ENCODE results near the gene ATP2A1.

GRCh38 chr16:28918698-28919097, 40.4 kb downstream of the ATP2A1 start:
- TF ChIP-seq, protein P1, sequence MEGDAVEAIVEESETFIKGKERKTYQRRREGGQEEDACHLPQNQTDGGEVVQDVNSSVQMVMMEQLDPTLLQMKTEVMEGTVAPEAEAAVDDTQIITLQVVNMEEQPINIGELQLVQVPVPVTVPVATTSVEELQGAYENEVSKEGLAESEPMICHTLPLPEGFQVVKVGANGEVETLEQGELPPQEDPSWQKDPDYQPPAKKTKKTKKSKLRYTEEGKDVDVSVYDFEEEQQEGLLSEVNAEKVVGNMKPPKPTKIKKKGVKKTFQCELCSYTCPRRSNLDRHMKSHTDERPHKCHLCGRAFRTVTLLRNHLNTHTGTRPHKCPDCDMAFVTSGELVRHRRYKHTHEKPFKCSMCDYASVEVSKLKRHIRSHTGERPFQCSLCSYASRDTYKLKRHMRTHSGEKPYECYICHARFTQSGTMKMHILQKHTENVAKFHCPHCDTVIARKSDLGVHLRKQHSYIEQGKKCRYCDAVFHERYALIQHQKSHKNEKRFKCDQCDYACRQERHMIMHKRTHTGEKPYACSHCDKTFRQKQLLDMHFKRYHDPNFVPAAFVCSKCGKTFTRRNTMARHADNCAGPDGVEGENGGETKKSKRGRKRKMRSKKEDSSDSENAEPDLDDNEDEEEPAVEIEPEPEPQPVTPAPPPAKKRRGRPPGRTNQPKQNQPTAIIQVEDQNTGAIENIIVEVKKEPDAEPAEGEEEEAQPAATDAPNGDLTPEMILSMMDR (IDR thresholded peaks at IDR 0.05): no peak
- TF ChIP-seq POLR2A (IDR thresholded peaks at IDR 0.05): no peak
